ENCODE data around the gene SCAMP4.
A peak's percentile ranks its signal among the peaks of the same experiment; 100 is the strongest.

SCAMP4 gene

GRCh38 chr19:1888385-1888784 is 16.8 kb upstream of the SCAMP4 start:
- no peak for DNase-seq (ENCODE audit: extremely low read depth, insufficient read length)
- Histone ChIP-seq H3K27me3 (replicated peaks; ENCODE audit: control insufficient read depth, insufficient read depth, low read length) (no peaks in the 10 kb centered on the region), H3K4me3 (replicated peaks; ENCODE audit: low read depth, low read length) (no peak overlapping the region), H3K36me3 (ENCODE audit: control insufficient read depth, insufficient read depth, low read length) (no peaks in the 10 kb centered on the region)
- TF ChIP-seq, protein P1, sequence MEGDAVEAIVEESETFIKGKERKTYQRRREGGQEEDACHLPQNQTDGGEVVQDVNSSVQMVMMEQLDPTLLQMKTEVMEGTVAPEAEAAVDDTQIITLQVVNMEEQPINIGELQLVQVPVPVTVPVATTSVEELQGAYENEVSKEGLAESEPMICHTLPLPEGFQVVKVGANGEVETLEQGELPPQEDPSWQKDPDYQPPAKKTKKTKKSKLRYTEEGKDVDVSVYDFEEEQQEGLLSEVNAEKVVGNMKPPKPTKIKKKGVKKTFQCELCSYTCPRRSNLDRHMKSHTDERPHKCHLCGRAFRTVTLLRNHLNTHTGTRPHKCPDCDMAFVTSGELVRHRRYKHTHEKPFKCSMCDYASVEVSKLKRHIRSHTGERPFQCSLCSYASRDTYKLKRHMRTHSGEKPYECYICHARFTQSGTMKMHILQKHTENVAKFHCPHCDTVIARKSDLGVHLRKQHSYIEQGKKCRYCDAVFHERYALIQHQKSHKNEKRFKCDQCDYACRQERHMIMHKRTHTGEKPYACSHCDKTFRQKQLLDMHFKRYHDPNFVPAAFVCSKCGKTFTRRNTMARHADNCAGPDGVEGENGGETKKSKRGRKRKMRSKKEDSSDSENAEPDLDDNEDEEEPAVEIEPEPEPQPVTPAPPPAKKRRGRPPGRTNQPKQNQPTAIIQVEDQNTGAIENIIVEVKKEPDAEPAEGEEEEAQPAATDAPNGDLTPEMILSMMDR (IDR thresholded peaks at IDR 0.05; ENCODE audit: insufficient read depth, low read length, poor library complexity, severe bottlenecking) = no peak

GRCh38 chr19:1889907-1890306 is 15.3 kb upstream of the SCAMP4 start:
- Histone ChIP-seq H3K27me3 (replicated peaks; ENCODE audit: control insufficient read depth, insufficient read depth, low read length) (no peaks in the 10 kb centered on the region), H3K36me3 (ENCODE audit: control insufficient read depth, insufficient read depth, low read length) (no peaks in the 10 kb centered on the region), H3K4me3 (replicated peaks; ENCODE audit: low read depth, low read length) (no peak overlapping the region)
- no peak for DNase-seq (ENCODE audit: extremely low read depth, insufficient read length)
- TF ChIP-seq, protein P1 (IDR thresholded peaks at IDR 0.05; ENCODE audit: insufficient read depth, low read length, poor library complexity, severe bottlenecking) = no peak

DNA sequence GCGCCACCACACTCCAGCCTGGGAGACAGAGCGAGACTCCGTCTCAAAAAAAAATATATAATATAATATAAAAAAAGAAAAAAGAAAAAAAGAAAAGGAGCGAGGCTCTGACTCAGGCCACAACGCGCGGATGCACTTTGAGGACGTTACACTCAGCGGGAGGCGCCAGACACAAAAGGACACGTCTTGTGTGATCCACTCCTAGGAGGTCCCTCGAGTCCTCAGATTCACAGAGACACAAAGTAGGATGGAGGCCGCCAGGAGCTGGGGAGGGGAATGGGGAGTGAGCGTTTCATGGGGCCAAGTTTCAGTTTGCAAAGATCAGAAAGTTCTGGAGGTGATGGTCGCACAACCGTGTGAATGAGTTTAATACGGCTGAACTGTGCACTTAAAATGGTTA is 11.4 kb upstream of the SCAMP4 start:
- Histone ChIP-seq H3K4me3 (replicated peaks; ENCODE audit: low read depth, low read length) (no peak overlapping the region), H3K27me3 (replicated peaks; ENCODE audit: control insufficient read depth, insufficient read depth, low read length) (no peaks in the 10 kb centered on the region), H3K36me3 (ENCODE audit: control insufficient read depth, insufficient read depth, low read length) (no peaks in the 10 kb centered on the region)
- no peak for DNase-seq (ENCODE audit: extremely low read depth, insufficient read length)
- TF ChIP-seq, protein P1 (IDR thresholded peaks at IDR 0.05; ENCODE audit: insufficient read depth, low read length, poor library complexity, severe bottlenecking) = no peak

- Histone ChIP-seq H3K27me3 (replicated peaks; ENCODE audit: control insufficient read depth, insufficient read depth, low read length) (no peaks in the 10 kb centered on the region), H3K36me3 (ENCODE audit: control insufficient read depth, insufficient read depth, low read length) (no peaks in the 10 kb centered on the region), H3K4me3 (replicated peaks; ENCODE audit: low read depth, low read length) (peak overlapping the region; percentile 6)
- no peak for DNase-seq (ENCODE audit: extremely low read depth, insufficient read length)
- TF ChIP-seq, protein P1 (IDR thresholded peaks at IDR 0.05; ENCODE audit: insufficient read depth, low read length, poor library complexity, severe bottlenecking) = no peak
These were observed 8.7 kb upstream of the SCAMP4 start for GRCh38 chr19:1896508-1896907.

- no peak for DNase-seq (ENCODE audit: extremely low read depth, insufficient read length)
- no peak overlapping the region for H3K4me3 ChIP-seq (replicated peaks; ENCODE audit: low read depth, low read length)
- H3K27me3 ChIP-seq (replicated peaks; ENCODE audit: control insufficient read depth, insufficient read depth, low read length) = no peaks in the 10 kb centered on the region
- TF ChIP-seq, protein P1 (IDR thresholded peaks at IDR 0.05; ENCODE audit: insufficient read depth, low read length, poor library complexity, severe bottlenecking) = no peak
- no peaks in the 10 kb centered on the region for H3K36me3 ChIP-seq (ENCODE audit: control insufficient read depth, insufficient read depth, low read length)
These were observed 3.2 kb upstream of the SCAMP4 start for GRCh38 chr19:1901940-1902404.

- no peak for DNase-seq (ENCODE audit: extremely low read depth, insufficient read length)
- TF ChIP-seq, protein P1 (IDR thresholded peaks at IDR 0.05; ENCODE audit: insufficient read depth, low read length, poor library complexity, severe bottlenecking) = no peak
These were observed 2.3 kb upstream of the SCAMP4 start for GRCh38 chr19:1902923-1903322.

More at GRCh38 chr19:1902923-1903322, 2.3 kb upstream of the SCAMP4 start:
- Histone ChIP-seq H3K27me3 (replicated peaks; ENCODE audit: control insufficient read depth, insufficient read depth, low read length) (no peaks in the 10 kb centered on the region), H3K36me3 (ENCODE audit: control insufficient read depth, insufficient read depth, low read length) (no peaks in the 10 kb centered on the region; the same call in 1 of the 2 replicates), H3K4me3 (replicated peaks; ENCODE audit: low read depth, low read length) (no peak overlapping the region; the same call in 1 of the 2 replicates)

All from GM06990 (cell line).